Fibroblast of pulmonary artery (primary cell): ENCODE measurements around the gene FAM199X.
"Not testable (repeated sequence)": the region's sequence is repeated elsewhere in the genome, so short reads cannot be mapped to it uniquely, and the experiment has no call there.

Experiments used
- DNase-seq: peaks from one replicate; pipeline ENCODE4 v3.0.0-alpha.2; 2010; ENCODE audit warnings: low read depth
- H3K4me3 ChIP-seq: replicated peaks from 2 replicates; pipeline ENCODE4 v1.5.1; 2011; ENCODE audit warnings: low read depth, mild to moderate bottlenecking, control low read depth, low read length, moderate library complexity
- CTCF ChIP-seq: IDR thresholded peaks from 2 replicates; pipeline ENCODE4 v1.5.1; 2011; ENCODE audit warnings: mild to moderate bottlenecking, control low read depth, low read length, inconsistent platforms; ENCODE audit errors: missing control alignments

FAM199X gene

GRCh38 chrX:104211187-104211586 is 44.9 kb downstream of the FAM199X start:
- no peak for TF ChIP-seq CTCF

GRCh38 chrX:104230060-104230459 is 63.8 kb downstream of the FAM199X start:
- DNase-seq, H3K4me3 ChIP-seq: not testable (repeated sequence)

More at GRCh38 chrX:104211187-104211586, 44.9 kb downstream of the FAM199X start:
- no peak for DNase-seq
- no peak overlapping the region for H3K4me3 ChIP-seq
